HG02642 (cell line): ENCODE results near the gene SEPTIN12.
A peak's percentile ranks its signal among the peaks of the same experiment; 100 is the strongest.
"Not testable (repeated sequence)": the region's sequence is repeated elsewhere in the genome, so short reads cannot be mapped to it uniquely, and the experiment has no call there.

ENCODE experiments used
- ATAC-seq: cut with Tn5 transposase; IDR thresholded peaks from one replicate; pipeline ENCODE4 v1.9.1; 2021; ENCODE audit warnings: mild to moderate bottlenecking; ENCODE audit not compliant: unreplicated experiment, poor library complexity

SEPTIN12 gene

GRCh38 chr16:4788489-4788889 is 344 bp upstream of the SEPTIN12 start:
- no peak for ATAC-seq

GRCh38 chr16:4787068-4787467 is 1.1 kb downstream of the SEPTIN12 start:
- no peak for ATAC-seq

- ATAC-seq, result no peak
Measured at GRCh38 chr16:4785758-4786433, 2.2 kb downstream of the SEPTIN12 start.

- ATAC-seq, result not testable (repeated sequence)
Measured at GRCh38 chr16:4784444-4784987, 3.6 kb downstream of the SEPTIN12 start.

- ATAC-seq, result no peak
Measured at GRCh38 chr16:4783951-4784336, 4.2 kb downstream of the SEPTIN12 start.

GRCh38 chr16:4783251-4783950 is 4.7 kb downstream of the SEPTIN12 start:
- ATAC-seq, result no peak

GRCh38 chr16:4780235-4780634 is 7.9 kb downstream of the SEPTIN12 start:
- ATAC-seq, result no peak

GRCh38 chr16:4778050-4778392 is 10.1 kb downstream of the SEPTIN12 start:
- ATAC-seq, result no peak

- ATAC-seq, result no peak
Measured at GRCh38 chr16:4777339-4778049, 10.7 kb downstream of the SEPTIN12 start.

- ATAC-seq, result no peak
Measured at GRCh38 chr16:4776141-4776705, 11.9 kb downstream of the SEPTIN12 start.

- ATAC-seq, result no peak
Measured at GRCh38 chr16:4775005-4775404, 13.1 kb downstream of the SEPTIN12 start.

GRCh38 chr16:4772351-4772750 is 15.8 kb downstream of the SEPTIN12 start:
- no peak for ATAC-seq

GRCh38 chr16:4771646-4772045 is 16.5 kb downstream of the SEPTIN12 start:
- ATAC-seq, result no peak

GRCh38 chr16:4769306-4769638 is 18.9 kb downstream of the SEPTIN12 start:
- ATAC-seq, result no peak

- peak; percentile 68 for ATAC-seq
Measured at GRCh38 chr16:4768549-4769305, 19.4 kb downstream of the SEPTIN12 start.

- ATAC-seq, result no peak
Measured at GRCh38 chr16:4767872-4768548, 20.1 kb downstream of the SEPTIN12 start.

GRCh38 chr16:4766875-4767628 is 21.1 kb downstream of the SEPTIN12 start, which contains the start of gene ZNF500:
ZNF500 (minus strand) TSS chr16:4767162; CDS start chr16:4765978, 1,184 bp downstream.
- peak; percentile 85 for ATAC-seq

GRCh38 chr16:4765511-4766474 is 22.4 kb downstream of the SEPTIN12 start:
- ATAC-seq, result no peak
